Measurements from ENCODE around the gene PIK3CB.
"Not testable (repeated sequence)": the region's sequence is repeated elsewhere in the genome, so short reads cannot be mapped to it uniquely, and the experiment has no call there.

Gene PIK3CB

DNA sequence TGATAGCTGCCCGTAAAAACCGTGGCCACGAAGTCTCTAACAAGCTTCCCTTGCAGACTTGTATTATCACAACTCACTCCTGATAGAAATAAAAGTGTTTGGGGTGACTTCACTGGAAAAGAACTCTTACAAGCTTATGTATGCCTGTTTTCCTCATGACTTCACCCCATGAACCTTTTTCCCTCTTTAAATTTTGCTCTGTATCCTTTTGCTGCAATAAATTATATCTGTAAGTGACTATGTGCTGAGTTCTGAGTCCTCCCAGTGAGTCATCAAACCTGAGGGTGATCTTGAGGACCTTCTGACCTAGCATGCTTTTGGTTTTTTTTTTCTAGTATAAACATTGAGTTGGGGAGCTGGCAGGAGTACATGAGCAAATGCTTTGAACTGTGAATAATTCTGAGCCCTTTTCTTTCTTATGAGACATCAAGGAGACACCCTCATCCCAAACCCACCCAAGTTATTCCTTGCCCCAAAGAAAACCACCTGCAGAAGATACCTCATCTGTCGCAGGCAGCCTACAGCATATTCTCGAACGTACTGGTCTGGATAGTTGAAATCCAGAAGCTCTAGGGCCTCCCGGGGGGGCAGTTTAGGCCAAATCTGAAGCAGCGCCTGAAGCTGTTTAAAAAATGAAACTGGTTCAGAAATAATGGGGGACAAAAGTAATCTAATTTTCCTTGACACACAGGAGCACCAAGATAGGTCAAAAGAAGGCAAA lies 140.3 kb downstream of the PIK3CB start:
- H3K4me3 ChIP-seq = no peak overlapping the region
- no peak overlapping the region for H3K27ac ChIP-seq

DNA sequence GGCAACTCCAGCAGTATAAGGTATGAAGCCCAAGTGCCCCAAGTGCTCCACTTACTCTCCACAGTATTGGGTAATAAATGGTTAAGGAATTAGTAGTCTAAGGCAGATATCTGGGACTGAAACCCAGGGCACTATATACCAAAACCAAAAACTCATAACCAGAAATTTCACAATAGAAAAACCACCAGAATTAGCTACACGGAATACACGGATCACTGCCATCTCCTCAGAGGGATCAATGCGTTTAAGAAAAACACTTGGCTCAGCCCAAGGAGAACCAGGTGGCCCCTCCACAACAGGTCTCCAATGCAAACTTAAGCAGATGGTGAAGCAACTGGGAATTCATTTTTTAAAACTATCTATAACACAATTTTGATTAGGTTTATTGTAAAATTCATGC lies 142.6 kb downstream of the PIK3CB start:
- no peak overlapping the region for H3K27ac ChIP-seq
- no peak overlapping the region for H3K4me3 ChIP-seq

DNA sequence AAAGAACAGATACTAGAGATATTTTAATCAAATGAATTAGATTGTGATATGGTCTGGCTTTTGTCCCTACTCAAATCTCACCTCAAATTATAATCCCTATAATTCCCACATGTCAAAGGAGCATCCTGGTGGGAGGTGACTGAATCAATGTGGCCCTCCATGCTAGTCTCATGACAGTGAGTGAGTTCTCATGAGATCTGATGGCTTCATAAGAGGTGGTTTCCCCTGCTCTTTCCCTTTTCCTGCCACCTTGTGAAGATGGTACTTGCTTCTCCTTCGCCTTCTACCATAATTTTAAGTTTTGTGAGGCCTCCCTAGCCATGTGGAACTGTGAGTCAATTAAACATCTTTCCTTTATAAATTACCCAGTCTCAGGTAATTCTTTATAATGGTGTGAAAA lies 143.4 kb downstream of the PIK3CB start:
- H3K4me3 ChIP-seq = no peak overlapping the region
- no peak overlapping the region for H3K27ac ChIP-seq

DNA sequence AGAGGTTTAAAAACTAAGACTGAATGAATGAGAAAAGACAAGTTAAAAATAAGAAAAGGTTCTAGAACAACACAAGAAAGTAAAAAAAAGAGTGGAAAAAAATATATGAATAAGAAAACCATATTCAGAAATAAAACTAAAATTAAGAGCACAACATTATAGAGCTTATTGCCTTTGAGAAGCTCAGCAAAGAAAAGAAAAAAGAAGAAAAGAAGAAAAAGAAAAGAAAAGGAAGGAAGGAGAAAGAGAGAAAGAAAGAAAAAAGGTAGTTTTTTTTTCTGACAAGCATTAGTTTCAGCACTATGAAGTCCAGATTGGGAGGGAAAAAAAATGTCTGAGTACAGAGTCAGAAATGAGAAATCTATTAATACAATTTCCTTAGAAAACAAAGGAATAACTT lies 144.7 kb downstream of the PIK3CB start:
- Histone ChIP-seq H3K27ac (no peak overlapping the region), H3K4me3 (no peak overlapping the region)

DNA sequence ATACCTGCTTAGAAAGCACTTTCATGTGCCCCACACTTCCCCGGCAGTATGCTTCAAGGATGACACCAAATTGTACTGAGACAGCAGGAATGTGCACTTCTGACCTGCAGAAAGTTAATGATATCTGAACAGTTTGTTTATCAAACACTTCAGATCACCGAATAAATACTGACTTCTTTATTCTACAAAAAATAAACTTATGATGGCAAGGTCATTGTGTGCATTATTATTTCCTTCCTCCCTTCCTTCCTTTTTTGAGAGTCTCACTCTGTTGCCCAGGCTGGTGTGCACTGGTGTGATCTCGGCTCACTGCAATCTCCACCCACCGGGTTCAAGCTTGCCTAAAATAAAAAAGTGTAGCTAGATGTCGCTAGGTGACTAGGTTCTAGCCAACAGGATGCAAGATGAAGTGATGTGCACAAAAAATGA lies 145.8 kb downstream of the PIK3CB start:
- H3K27ac ChIP-seq = no peak overlapping the region
- no peak overlapping the region for H3K4me3 ChIP-seq

DNA sequence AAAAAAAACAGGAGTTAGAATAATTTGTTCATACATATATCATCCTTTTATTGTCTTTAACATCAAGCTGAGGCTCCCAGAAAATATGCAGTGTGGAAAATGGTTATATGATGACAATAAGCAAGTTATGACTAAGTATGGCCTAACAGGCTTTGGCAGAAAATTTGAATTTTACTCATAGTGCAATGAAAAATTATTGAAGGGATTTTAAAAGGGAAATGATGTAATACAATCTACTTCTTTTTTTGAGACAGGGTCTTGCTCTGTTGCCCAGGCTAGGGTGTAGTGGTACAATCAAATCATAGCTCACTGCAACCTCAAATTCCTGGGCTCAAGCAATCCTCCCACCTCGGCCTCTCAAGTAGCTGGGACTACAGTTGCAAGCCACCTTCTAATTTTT lies 147.5 kb downstream of the PIK3CB start:
- no peak overlapping the region for H3K4me3 ChIP-seq
- H3K27ac ChIP-seq = no peak overlapping the region

DNA sequence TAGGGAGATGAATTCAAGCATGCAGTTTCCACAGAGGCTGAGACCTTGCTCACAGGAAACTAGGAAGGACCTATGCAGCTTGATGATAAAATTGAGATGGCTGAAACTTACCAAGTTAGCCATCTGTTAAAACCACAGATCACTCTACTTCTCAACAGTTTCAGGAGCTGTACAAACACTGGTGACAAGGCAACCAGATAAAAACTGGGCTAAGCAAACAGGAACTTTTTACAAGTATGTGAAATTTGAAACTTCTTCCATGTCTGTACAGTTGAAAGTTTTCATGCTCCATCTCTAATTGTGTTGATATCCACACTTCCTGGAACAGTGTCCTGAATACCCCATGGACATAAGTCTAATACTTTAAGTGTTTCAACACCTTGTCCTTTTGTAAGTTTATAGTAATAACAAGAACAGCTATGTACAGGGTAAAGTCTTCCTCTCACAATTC lies 147.9 kb downstream of the PIK3CB start:
- Histone ChIP-seq H3K4me3 (no peak overlapping the region), H3K27ac (peak overlapping the region in 1 of 21 experiments; percentile 34)

DNA sequence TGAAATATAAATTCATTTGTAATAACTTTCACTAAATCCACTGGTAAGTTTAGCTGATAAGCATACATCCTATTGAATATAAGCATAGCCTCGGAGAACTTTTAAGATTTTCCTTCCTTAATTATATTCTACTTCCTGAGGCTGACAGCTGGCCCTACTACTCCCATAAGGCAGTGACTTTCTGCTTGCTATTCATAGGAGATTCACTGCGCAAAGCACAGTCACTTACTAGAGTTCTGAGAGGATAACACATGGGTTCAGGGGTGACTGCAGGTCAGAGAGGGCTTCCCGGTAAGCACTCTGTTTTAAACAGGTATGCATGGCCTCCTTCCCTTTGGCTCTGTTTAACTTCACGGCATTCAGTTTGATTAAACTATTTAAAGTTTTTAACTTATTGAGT lies 150.3 kb downstream of the PIK3CB start:
- Histone ChIP-seq H3K27ac (no peak overlapping the region), H3K4me3 (no peak overlapping the region)

DNA sequence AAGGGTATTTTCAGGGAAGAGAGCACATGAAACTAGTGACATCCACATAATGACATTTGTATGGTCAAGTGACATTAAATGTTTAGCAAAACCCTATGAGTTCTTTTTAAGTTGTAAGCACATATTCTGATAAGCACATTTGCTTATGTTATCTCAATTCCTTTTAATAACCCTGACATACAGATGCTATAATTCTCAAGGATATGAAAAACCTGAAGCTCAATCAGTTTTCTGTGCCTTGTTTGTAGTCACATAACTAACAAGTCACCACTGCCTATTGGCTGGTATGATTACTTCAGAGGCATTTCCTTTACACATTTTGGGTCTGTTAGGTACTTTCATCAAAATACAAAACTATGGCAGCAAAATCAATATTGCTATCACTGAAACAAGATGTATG lies 152.1 kb downstream of the PIK3CB start:
- no peak overlapping the region for H3K4me3 ChIP-seq
- H3K27ac ChIP-seq = no peak overlapping the region

DNA sequence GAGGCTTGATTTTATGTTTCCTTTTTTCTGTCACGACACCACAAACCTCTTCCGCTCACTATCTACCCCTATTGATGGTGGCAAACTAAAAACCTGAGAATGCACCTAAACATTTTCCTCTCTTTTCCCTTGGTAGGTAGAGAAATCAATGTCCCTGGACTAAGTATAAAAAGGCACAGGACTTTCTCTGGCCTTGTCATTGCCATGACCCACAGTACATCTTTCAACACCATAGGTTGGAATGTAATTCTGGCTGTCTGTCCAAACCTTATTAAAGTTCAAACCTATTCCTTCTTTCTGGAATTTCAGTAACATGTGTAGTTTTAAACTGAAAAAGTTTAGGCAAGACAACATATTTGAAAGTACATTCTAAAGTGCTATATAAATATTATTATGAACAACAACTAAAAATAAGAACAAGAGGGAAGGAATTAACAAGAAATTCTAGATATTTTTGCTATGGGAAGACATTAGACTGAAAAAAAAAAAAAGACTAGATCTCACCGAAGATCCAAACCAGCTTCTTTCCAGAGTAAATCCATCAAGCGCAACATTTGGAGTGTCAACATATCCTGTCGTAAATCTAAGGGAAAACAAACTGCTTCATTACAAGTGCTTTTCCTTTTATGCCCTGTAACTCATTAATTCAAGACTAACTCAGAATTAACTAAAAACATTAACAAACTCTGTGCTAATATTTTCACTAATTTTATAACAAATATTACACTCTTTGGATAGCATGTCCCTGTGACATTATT lies 153.1 kb downstream of the PIK3CB start:
- Histone ChIP-seq H3K27ac (no peak overlapping the region), H3K4me3 (no peak overlapping the region)

DNA sequence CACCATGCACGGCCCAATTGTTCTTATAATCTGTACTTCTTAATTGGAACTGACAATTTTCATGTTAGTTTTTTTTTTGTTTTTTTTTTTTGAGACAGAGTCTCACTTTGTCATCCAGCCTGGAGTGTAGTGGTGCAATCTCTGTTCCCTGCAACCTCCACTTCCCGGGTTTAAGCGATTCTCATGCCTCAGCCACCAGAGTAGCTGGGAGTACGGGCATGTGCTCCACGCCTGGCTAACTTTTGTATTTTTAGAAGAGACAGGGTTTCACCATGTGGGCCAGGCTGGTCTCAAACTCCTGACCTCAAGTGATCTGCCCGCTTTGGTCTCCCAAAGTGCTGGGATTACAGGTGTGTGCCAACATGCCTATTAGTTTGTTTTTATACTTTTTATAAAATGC lies 153.8 kb downstream of the PIK3CB start:
- H3K4me3 ChIP-seq, H3K27ac ChIP-seq: not testable (repeated sequence)

DNA sequence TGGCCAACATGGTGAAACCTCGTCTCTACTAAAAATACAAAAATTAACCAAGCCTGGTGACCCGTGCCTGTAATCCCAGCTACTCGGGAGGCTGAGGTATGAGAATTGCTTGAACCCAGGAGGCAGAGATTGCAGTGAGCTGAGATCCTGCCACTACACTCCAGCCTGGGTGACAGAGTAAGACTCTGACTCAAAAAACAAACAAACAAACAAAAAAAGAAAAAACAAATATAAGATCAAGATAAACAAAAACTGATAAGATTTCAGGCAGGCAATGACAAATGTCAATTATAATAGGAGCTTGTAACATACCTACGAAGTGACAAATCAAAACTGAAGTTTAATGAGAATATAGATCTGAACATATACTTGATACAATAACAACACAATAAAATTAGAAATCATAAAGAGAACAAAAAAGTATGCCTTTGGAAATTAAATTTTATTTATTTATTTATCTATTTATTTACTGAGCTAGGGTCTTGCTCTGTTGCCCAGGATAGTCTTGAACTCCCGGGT lies 155.8 kb downstream of the PIK3CB start:
- no peak overlapping the region for H3K4me3 ChIP-seq
- no peak overlapping the region for H3K27ac ChIP-seq

DNA sequence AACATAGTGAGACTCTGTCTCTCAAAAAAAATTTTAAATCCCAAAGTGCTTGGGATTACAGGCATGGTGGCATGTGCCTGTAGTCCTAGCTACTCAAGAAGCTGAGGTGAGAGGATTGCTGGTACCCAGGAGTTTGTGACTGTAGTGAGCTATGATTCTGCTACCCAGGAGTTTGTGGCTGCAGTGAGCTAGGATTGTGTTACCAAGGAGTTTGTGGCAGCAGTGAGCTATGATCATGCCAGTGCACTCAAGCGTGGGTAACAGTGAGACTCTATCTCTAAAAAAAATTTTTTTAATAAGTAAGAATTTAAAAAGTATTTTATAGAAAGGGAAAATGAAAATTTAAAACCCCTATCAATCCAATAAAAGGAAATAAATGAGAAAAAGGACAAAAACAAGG lies 156.6 kb downstream of the PIK3CB start:
- H3K27ac ChIP-seq = no peak overlapping the region

DNA sequence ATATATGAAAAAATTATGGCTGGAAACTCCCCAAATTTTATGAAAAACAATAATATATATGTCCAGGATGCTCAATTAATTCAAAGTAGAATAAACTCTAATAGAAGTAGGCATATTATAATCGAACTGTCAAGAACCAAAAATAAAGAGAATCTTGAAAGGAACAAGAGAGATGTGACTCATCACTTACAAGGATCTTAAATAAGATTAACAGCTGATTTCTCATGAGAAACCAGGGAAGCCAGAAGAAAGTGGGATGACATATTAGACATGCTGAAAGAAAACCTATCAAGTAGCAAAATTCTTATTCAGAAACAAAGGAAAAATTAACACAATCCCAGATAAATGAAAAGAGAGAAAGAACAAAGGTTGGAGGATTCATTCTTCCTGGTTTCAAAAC lies 159.3 kb downstream of the PIK3CB start:
- Histone ChIP-seq H3K4me3 (no peak overlapping the region), H3K27ac (no peak overlapping the region)

More for the DNA sequence above, 156.6 kb downstream of the PIK3CB start:
- no peak overlapping the region for H3K4me3 ChIP-seq

DNA sequence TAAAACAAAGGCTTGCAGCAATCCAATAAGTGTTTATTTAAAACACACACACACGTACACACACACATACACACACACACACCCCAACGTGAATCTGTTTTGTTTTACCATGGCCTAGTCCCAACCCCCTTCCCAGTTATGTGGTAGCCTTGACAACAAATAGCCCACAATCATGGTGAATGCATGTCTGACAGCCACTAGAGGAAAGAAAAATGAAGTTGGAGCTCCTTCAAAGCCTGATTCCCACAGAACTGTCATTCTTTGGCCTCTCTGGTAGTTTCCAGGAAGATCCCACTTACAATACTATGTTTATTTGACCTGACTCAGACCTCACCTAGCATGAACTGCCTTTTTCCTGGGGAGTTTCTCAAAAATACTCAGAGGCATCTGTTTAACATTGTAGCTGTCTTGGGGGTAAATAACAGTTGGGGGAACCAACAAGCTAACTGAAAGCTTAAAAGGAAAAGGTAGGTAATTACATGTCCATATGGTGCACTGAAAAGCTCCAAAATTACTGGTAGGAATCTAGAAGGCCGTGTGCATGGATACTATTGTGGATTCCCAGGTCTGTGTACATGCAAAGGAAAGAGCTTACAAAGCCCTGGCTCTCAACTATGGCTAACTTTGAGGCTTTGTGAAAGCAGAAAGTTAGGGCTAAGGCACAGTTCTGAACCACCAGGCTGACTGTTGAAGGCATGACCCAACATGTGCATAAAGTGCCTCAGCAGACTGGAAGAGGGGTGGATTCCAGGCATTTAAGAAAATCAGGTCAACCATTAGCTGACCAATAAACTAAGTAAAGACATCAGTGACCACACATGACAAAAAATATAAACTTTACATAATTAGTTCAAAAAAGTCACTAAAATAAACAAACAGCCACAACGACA lies 160.8 kb downstream of the PIK3CB start:
- Histone ChIP-seq H3K4me3 (no peak overlapping the region), H3K27ac (no peak overlapping the region)

DNA sequence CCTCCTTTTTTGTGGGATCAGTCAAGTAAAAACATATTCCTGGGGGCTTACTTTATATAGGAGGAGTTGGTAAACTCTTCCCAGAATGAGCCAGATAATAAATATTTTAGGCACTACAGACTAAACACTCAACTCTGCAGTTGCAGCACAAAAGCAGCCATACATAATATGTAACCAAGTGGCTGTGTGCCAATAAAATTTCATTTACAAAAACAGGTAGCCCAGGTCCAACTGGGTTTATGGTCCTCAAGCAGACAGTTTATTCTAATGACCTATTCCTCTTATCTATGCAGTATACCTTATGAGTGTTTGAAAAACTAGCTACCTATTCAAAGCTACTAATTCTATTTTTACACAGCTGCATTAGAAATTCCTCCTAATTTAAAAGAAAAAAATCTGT lies 164.3 kb downstream of the PIK3CB start:
- no peak overlapping the region for H3K4me3 ChIP-seq

DNA sequence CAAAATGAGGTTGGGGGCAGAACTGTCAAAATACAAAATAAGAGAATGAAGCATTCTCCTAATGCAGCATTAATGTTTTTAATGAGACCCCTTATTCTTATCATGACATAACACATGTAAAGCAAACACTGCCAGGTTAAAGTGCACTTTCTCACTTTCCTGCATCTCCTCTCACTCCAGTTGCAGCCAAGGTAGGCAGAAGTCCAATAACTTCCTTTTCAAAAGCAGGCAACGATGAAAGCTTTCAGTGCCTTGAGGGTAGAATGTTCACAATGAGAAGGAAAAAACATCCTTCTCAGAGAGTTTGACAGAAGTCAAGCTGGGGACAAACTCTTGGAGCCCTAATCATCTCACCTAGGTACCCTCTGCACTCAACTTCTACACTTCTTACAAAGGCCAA lies 166.6 kb downstream of the PIK3CB start:
- no peak overlapping the region for H3K4me3 ChIP-seq

More for the DNA sequence above, 164.3 kb downstream of the PIK3CB start:
- H3K27ac ChIP-seq = no peak overlapping the region

DNA sequence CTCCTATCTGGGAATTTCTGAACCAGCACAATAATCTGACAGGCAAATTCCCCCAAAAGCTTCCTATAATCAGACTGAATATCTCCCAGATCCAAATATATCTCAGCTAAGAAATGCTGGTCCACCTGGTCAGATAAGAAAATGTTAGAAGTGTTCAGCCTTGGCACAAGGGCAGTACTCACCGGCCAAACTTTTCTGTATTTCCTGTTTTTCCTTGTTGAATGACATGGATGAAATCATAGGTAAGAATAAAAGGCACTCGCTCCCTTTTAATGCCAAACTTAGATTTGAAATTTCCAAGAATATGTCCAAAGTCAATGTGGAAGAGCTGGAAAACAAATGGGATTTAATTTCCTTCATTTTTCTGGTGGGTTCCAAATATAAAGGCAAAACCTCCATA lies 177.2 kb downstream of the PIK3CB start:
- Histone ChIP-seq H3K4me3 (no peak overlapping the region), H3K27ac (no peak overlapping the region)

More for the DNA sequence above, 166.6 kb downstream of the PIK3CB start:
- no peak overlapping the region for H3K27ac ChIP-seq

DNA sequence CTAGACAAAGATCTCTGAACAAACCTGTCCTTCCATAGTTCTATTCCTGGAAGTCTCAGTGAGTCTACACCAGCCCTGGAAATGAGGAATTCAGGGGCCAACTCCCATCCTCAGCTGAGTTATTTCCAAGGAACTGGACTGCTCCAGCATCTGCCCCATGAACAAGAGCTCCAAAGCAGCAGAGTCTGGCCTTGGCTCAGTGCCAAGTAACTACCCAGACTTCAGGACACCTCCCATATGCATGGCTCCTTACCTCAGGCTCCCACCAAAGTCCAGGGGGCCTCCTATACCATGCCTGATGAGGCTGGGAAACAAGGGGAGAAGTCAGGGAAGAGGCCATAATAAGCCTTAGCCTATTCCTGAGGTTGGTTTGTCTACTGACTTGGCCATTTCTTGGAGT lies 181.2 kb downstream of the PIK3CB start:
- Histone ChIP-seq H3K27ac (no peak overlapping the region), H3K4me3 (no peak overlapping the region)

DNA sequence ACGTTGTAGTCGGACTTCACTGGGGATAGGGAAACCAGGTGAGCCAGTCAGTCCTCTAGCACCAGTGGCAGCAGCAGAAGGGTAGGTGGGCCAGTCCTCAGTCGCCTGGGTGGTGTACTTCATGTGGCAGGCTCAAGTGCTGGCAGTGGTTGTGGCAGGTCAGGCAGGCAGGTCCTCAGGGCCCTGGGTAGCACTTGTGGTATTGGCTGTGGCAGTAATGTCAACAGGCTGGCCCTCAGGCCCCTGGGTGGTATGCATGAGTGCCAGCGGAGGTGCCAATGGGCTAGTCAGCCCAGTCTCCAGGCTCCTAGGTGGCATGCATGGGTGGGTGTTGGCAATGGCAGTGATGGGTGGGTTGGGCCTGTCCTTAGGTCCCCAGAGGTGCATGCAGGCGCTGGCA lies 185.6 kb downstream of the PIK3CB start:
- Histone ChIP-seq H3K4me3 (no peak overlapping the region), H3K27ac (no peak overlapping the region)

All from skin epidermis (tissue), 12 donors.